Left lung (tissue), 10 donors: Measurements from ENCODE around the gene HOXA6. TPM values are rescaled to one million over a fixed set of nuclear protein-coding genes. Genes with fewer than 3 reads are reported as not detected.

Experiments
- ATAC-seq: fragments of 200-7000 bp; cut with Tn5 transposase; one replicate; pipeline ENCODE4 v1.9.1; 2020; ENCODE audit warnings: moderate library complexity
- DNase-seq, 4 donors: peaks; one replicate each; pipeline ENCODE4 v3.0.0-alpha.2; 2013 to 2020
- H3K27ac ChIP-seq, 2 donors: fragments of 200-600 bp; sonication (generic) in 1 of 2; one replicate each; pipeline versions ENCODE4 v1.5.0 to v1.8.0; 2020 to 2021
- H3K27me3 ChIP-seq, 2 donors: fragments of 200-600 bp; sonication (generic) in 1 of 2; one replicate each; pipeline versions ENCODE4 v1.5.0 to v1.8.0; 2020 to 2021
- H3K36me3 ChIP-seq, 2 donors: fragments of 200-600 bp; sonication (generic) in 1 of 2; one replicate each; pipeline versions ENCODE4 v1.5.0 to v1.8.0; 2020 to 2021
- H3K4me1 ChIP-seq, 2 donors: fragments of 200-600 bp; one replicate each; pipeline ENCODE4 v1.8.0; 2021
- H3K4me3 ChIP-seq, 2 donors: fragments of 200-600 bp; sonication (generic) in 1 of 2; one replicate each; pipeline versions ENCODE4 v1.5.0 to v1.8.0; 2020 to 2021; ENCODE audit warnings: mild to moderate bottlenecking in 1 of 2
- H3K9me3 ChIP-seq, 2 donors: fragments of 200-600 bp; sonication (generic) in 1 of 2; one replicate each; pipeline versions ENCODE4 v1.5.0 to v1.8.0; 2020 to 2021
- CTCF ChIP-seq, 2 donors: fragments of 200-600 bp; sonication (generic) in 1 of 2; IDR thresholded peaks; one replicate each; pipeline versions ENCODE4 v1.5.0 to v1.8.0; 2021; ENCODE audit warnings: antibody characterized with exemption in 2 of 2
- intact Hi-C, 2 donors: fragments of 100-400 bp; cut with DNase I; formaldehyde crosslinking; loops; one replicate each; pipeline versions ENCODE4 v1.11.2 to v1.14.2; 2022
- polyA plus RNA-seq, 6 donors: library from polyadenylated mRNA; unstranded; fragments of 120-200 nt; gene quantifications; one replicate each; pipeline ENCODE4 v1.2.1, GENCODE V29; 2013; ENCODE audit not compliant: insufficient read length in 6 of 6
- total RNA-seq, 2 donors: library from RNA; stranded (reverse); fragmentation: NEBNext Ultra II Directional; extraction: Animal tissue kit (Norgen Biotek cat#: 25700); gene quantifications; one replicate each; pipeline ENCODE4 v1.2.1, GENCODE V29; 2021
- donor health status: DM: no; HTN: yes; CAD: no.
- donor health status: DM: no; HTN: no; CAD: no.

HOXA6 gene
- total and polyA plus RNA-seq, 8 donors: 3.5 to 16.2 (median 14.2) TPM

DNA sequence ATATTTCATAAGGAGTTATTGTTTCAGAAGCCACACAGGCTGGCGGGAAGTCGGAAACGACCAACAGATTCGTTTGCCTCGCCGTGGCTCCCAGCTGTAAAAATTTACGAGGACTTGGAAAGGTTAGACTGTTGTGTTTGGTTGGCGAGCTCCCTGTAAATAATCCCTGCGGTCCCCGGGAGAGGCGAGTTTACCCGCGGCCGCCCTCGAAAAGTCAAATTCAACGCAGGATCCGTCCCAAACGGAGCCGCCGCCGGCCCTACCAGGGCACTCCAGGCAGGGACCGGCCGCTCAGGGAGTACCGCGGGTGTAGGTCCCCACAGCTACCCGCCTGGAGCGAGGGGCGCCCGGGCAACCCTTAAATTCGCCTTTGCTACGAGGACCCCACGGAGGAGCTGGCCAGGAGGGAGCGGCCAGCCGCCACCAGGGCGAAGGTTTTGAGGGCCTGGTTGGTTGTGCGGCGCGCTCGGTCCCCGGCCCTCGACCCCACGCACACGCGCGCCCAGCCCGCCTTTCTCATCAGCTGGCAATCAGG lies 18.5 kb upstream of the HOXA6 start:
- intact Hi-C loops: loop anchor here in 1 of 2 donors (10.0 kb wide), 1 partner anchor 1281 kb away; no protein-coding TSS in a partner anchor
- H3K36me3 ChIP-seq: no peaks in the 10 kb centered on the region
- peaks cover 4 to 72% of the 10 kb centered on the region in 2 donors for H3K4me1 ChIP-seq
- H3K27me3 ChIP-seq: peaks cover 83 to 100% of the 10 kb centered on the region in 2 donors
- peak overlapping the region in 1 of 2 donors; percentile 46 for H3K4me3 ChIP-seq
- DNase-seq (peak in 2 of 4 donors; percentile 31 to 76), ATAC-seq (no peak)
- no peaks in the 10 kb centered on the region for H3K9me3 ChIP-seq
- no peak overlapping the region for H3K27ac ChIP-seq
- no peak for TF ChIP-seq CTCF (IDR thresholded peaks at IDR 0.05)

GRCh38 chr7:27165089-27165995 lies 17.8 kb upstream of the HOXA6 start, which contains the start of gene HOXA9:
TSS of gene HOXA9 (minus strand) at chr7:27165537. CDS start at chr7:27165457, 80 bp downstream.
- H3K36me3 ChIP-seq: no peaks in the 10 kb centered on the region
- peaks cover 7 to 78% of the 10 kb centered on the region in 2 donors for H3K4me1 ChIP-seq
- peak within 1 kb of the TSS; percentile 5 to 46 for H3K4me3 ChIP-seq
- H3K9me3 ChIP-seq: no peaks in the 10 kb centered on the region
- intact Hi-C loops: loop anchor here in 1 of 2 donors (10.0 kb wide), 1 partner anchor 1281 kb away; no protein-coding TSS in a partner anchor
- no peak for TF ChIP-seq CTCF (IDR thresholded peaks at IDR 0.05)
- peak within 1 kb of the TSS in 1 of 2 donors; percentile 61 for H3K27ac ChIP-seq
- peak in 2 of 4 donors; percentile 75 to 88 for DNase-seq
- peaks cover 78 to 100% of the 10 kb centered on the region in 2 donors for H3K27me3 ChIP-seq
- peak; percentile 23 for ATAC-seq

- Histone ChIP-seq H3K4me1 (peaks cover 9 to 75% of the 10 kb centered on the region in 2 donors), H3K27me3 (peaks cover 78 to 100% of the 10 kb centered on the region in 2 donors), H3K9me3 (no peaks in the 10 kb centered on the region), H3K36me3 (no peaks in the 10 kb centered on the region), H3K4me3 (peak overlapping the region; percentile 5 to 46), H3K27ac (peak overlapping the region in 1 of 2 donors; percentile 61)
- no peak for TF ChIP-seq CTCF (IDR thresholded peaks at IDR 0.05)
- ATAC-seq (no peak), DNase-seq (peak in 2 of 4 donors; percentile 36 to 82)
- intact Hi-C loops: loop anchor here in 1 of 2 donors (5.0 to 10.0 kb wide), 2 partner anchors 792 to 1280 kb away; no protein-coding TSS in a partner anchor
Observed at GRCh38 chr7:27164367-27165088, 17.0 kb upstream of the HOXA6 start.

GRCh38 chr7:27164045-27164366 lies 16.4 kb upstream of the HOXA6 start:
- TF ChIP-seq CTCF (IDR thresholded peaks at IDR 0.05): no peak
- intact Hi-C loops: loop anchor here in 1 of 2 donors (5.0 to 10.0 kb wide), 2 partner anchors 792 to 1279 kb away; no protein-coding TSS in a partner anchor
- Histone ChIP-seq H3K36me3 (no peaks in the 10 kb centered on the region), H3K27me3 (peaks cover 78 to 100% of the 10 kb centered on the region in 2 donors), H3K4me1 (peaks cover 9 to 71% of the 10 kb centered on the region in 2 donors), H3K4me3 (peak overlapping the region in 1 of 2 donors; percentile 46), H3K9me3 (no peaks in the 10 kb centered on the region), H3K27ac (no peak overlapping the region)
- no peak for DNase-seq
- ATAC-seq: no peak
